Measurements from ENCODE around the gene ANXA2R.

DNA sequence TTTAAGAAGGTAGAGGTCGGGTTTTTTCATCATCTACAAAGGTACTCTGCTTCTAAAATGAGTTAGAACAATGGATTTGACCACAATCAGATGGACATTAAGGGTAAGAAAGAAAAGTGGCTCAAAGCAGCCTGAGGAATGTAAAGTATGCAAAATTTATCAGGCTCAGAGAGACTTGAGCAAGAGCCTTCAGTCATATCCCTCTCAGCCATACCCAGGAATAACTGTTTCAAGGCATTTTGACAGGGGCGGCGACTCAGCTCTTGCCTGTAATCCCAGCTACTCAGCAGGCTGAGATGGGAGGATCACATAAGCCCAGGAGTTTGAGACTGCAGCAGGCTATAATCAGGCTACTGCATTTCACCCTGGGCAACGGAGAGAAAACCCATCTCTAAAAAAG, 38.8 kb upstream of the ANXA2R start:
- TF ChIP-seq CTCF (IDR thresholded peaks at IDR 0.05) (no peak), POLR2A (IDR thresholded peaks at IDR 0.05) (no peak)
